ENCODE data around the gene RNF175. TPM values are rescaled to one million over a fixed set of nuclear protein-coding genes. Genes with fewer than 3 reads are reported as not detected.
A peak's percentile ranks its signal among the peaks of the same experiment; 100 is the strongest.

RNF175 gene
- total and polyA plus RNA-seq, 5 donors from 2014 or later: 2.1 to 17.3 (median 10.0) TPM

- H3K27ac Mint-ChIP-seq: peak overlapping the region; percentile 90 to 98 (median 94)
- peak overlapping the region in 2 of 4 donors; percentile 11 to 89 for H3K4me3 Mint-ChIP-seq
- H3K36me3 Mint-ChIP-seq: peaks cover 5% of the 10 kb centered on the region
- H3K4me1 Mint-ChIP-seq: peaks cover 5 to 81% (median 27%) of the 10 kb centered on the region in 4 donors
- H3K27me3 ChIP-seq (ENCODE audit: control insufficient read depth, insufficient read depth, low read length): peaks cover 18% of the 10 kb centered on the region
- no peaks in the 10 kb centered on the region for H3K36me3 ChIP-seq (ENCODE audit: control insufficient read depth, insufficient read depth, low read length)
- DNase-seq (no peak), ATAC-seq (ENCODE audit: low read depth in 2 of 2) (no peak)
- H3K9me3 ChIP-seq (ENCODE audit: control insufficient read depth in 2 of 2, low read length in 2 of 2): no peaks in the 10 kb centered on the region
- H3K27me3 Mint-ChIP-seq: peaks cover 56% of the 10 kb centered on the region
- peaks cover 15% of the 10 kb centered on the region for H3K4me1 ChIP-seq (ENCODE audit: control insufficient read depth, insufficient read depth, low read length, poor library complexity, severe bottlenecking)
- H3K27ac ChIP-seq (ENCODE audit: insufficient read depth, low read length, poor library complexity, severe bottlenecking): no peak overlapping the region
- no peak overlapping the region for H3K4me3 ChIP-seq (ENCODE audit: low read depth, low read length)
- H3K9me3 Mint-ChIP-seq: peaks cover 0 to 5% (median 0%) of the 10 kb centered on the region in 7 donors
Measured at GRCh38 chr4:153757407-153757806, 2.4 kb downstream of the RNF175 start.

- Mint-ChIP-seq H3K9me3 (peaks cover 0 to 5% (median 0%) of the 10 kb centered on the region in 7 donors), H3K27ac (peak overlapping the region; percentile 81 to 94 (median 86)), H3K27me3 (peaks cover 37% of the 10 kb centered on the region), H3K4me1 (peaks cover 5 to 64% (median 24%) of the 10 kb centered on the region in 4 donors), H3K36me3 (peaks cover 5% of the 10 kb centered on the region), H3K4me3 (peak overlapping the region; percentile 18 to 92 (median 50))
- DNase-seq (peak in 2 of 3 donors; percentile 50 to 75), ATAC-seq (ENCODE audit: low read depth in 2 of 2) (peak; percentile 64 to 73)
- peaks cover 10% of the 10 kb centered on the region for H3K27me3 ChIP-seq (ENCODE audit: control insufficient read depth, insufficient read depth, low read length)
- peaks cover 11% of the 10 kb centered on the region for H3K4me1 ChIP-seq (ENCODE audit: control insufficient read depth, insufficient read depth, low read length, poor library complexity, severe bottlenecking)
- H3K9me3 ChIP-seq (ENCODE audit: control insufficient read depth in 2 of 2, low read length in 2 of 2): no peaks in the 10 kb centered on the region
- H3K4me3 ChIP-seq (ENCODE audit: low read depth, low read length): peak overlapping the region; percentile 41
- H3K27ac ChIP-seq (ENCODE audit: insufficient read depth, low read length, poor library complexity, severe bottlenecking): peak overlapping the region; percentile 60
- no peaks in the 10 kb centered on the region for H3K36me3 ChIP-seq (ENCODE audit: control insufficient read depth, insufficient read depth, low read length)
Measured at GRCh38 chr4:153755186-153755585, 4.6 kb downstream of the RNF175 start.

GRCh38 chr4:153750197-153750817, 9.5 kb downstream of the RNF175 start:
- peaks cover 2 to 30% (median 9%) of the 10 kb centered on the region in 4 donors for H3K4me1 Mint-ChIP-seq
- ATAC-seq (ENCODE audit: low read depth in 2 of 2): peak; percentile 52 to 75
- Histone ChIP-seq H3K36me3 (ENCODE audit: control insufficient read depth, insufficient read depth, low read length) (no peaks in the 10 kb centered on the region), H3K27me3 (ENCODE audit: control insufficient read depth, insufficient read depth, low read length) (peaks cover 6% of the 10 kb centered on the region), H3K27ac (ENCODE audit: insufficient read depth, low read length, poor library complexity, severe bottlenecking) (no peak overlapping the region), H3K4me1 (ENCODE audit: control insufficient read depth, insufficient read depth, low read length, poor library complexity, severe bottlenecking) (peaks cover 8% of the 10 kb centered on the region), H3K4me3 (ENCODE audit: low read depth, low read length) (no peak overlapping the region), H3K9me3 (ENCODE audit: control insufficient read depth in 2 of 2, low read length in 2 of 2) (no peaks in the 10 kb centered on the region)
- H3K36me3 Mint-ChIP-seq: no peaks in the 10 kb centered on the region
- H3K27me3 Mint-ChIP-seq: peaks cover 14% of the 10 kb centered on the region
- H3K9me3 Mint-ChIP-seq: peaks cover 0 to 2% (median 0%) of the 10 kb centered on the region in 7 donors
- H3K27ac Mint-ChIP-seq: no peak overlapping the region
- DNase-seq: peak; percentile 22 to 81 (median 54)
- no peak overlapping the region for H3K4me3 Mint-ChIP-seq

- H3K9me3 Mint-ChIP-seq: peaks cover 0 to 1% (median 0%) of the 10 kb centered on the region in 7 donors
- H3K27ac Mint-ChIP-seq: no peak overlapping the region
Measured at GRCh38 chr4:153748378-153748777, 11.4 kb downstream of the RNF175 start.

DNA sequence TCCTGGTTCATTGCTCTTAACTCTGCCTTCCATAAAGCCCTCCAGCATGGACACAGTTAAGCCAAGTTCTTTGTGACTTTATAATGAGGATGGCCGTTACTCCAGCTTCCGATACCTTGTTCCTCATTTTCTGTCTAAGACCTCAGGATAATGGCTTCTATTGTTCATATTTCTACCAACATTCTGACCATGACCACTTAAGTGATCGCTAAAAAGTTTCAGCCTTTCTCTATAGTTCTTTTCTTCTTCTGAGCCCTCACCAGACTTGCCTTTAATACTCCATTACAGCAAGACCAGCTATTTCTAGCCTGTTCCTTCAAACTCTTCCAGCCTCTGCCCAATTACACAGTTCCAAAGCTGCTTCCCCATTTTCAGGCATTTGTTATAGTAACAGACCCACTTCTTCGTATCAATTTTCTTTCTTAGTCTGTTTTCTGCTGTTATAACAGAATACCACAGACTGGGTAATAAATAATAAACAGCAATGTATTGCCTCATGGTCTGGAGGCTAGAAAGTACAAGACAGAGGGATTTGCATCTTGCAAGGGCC, 12.3 kb downstream of the RNF175 start:
- H3K9me3 Mint-ChIP-seq: no peaks in the 10 kb centered on the region
- Histone ChIP-seq H3K4me1 (ENCODE audit: control insufficient read depth, insufficient read depth, low read length, poor library complexity, severe bottlenecking) (no peaks in the 10 kb centered on the region), H3K27ac (ENCODE audit: insufficient read depth, low read length, poor library complexity, severe bottlenecking) (no peak overlapping the region), H3K4me3 (ENCODE audit: low read depth, low read length) (no peak overlapping the region), H3K36me3 (ENCODE audit: control insufficient read depth, insufficient read depth, low read length) (no peaks in the 10 kb centered on the region), H3K9me3 (ENCODE audit: control insufficient read depth in 2 of 2, low read length in 2 of 2) (no peaks in the 10 kb centered on the region), H3K27me3 (ENCODE audit: control insufficient read depth, insufficient read depth, low read length) (peaks cover 5% of the 10 kb centered on the region)
- peaks cover 0 to 6% (median 3%) of the 10 kb centered on the region in 4 donors for H3K4me1 Mint-ChIP-seq
- peaks cover 8% of the 10 kb centered on the region for H3K27me3 Mint-ChIP-seq
- no peak overlapping the region for H3K4me3 Mint-ChIP-seq
- ATAC-seq (ENCODE audit: low read depth in 2 of 2): no peak
- no peak for DNase-seq
- H3K36me3 Mint-ChIP-seq: no peaks in the 10 kb centered on the region
- H3K27ac Mint-ChIP-seq: peak overlapping the region in 1 of 3 donors; percentile 53

More at GRCh38 chr4:153748378-153748777, 11.4 kb downstream of the RNF175 start:
- Histone ChIP-seq H3K4me1 (ENCODE audit: control insufficient read depth, insufficient read depth, low read length, poor library complexity, severe bottlenecking) (no peaks in the 10 kb centered on the region), H3K27me3 (ENCODE audit: control insufficient read depth, insufficient read depth, low read length) (peaks cover 5% of the 10 kb centered on the region), H3K27ac (ENCODE audit: insufficient read depth, low read length, poor library complexity, severe bottlenecking) (no peak overlapping the region), H3K36me3 (ENCODE audit: control insufficient read depth, insufficient read depth, low read length) (no peaks in the 10 kb centered on the region), H3K4me3 (ENCODE audit: low read depth, low read length) (no peak overlapping the region), H3K9me3 (ENCODE audit: control insufficient read depth in 2 of 2, low read length in 2 of 2) (no peaks in the 10 kb centered on the region)
- no peaks in the 10 kb centered on the region for H3K36me3 Mint-ChIP-seq
- peaks cover 8% of the 10 kb centered on the region for H3K27me3 Mint-ChIP-seq
- DNase-seq: no peak
- no peak for ATAC-seq (ENCODE audit: low read depth in 2 of 2)
- H3K4me3 Mint-ChIP-seq: no peak overlapping the region
- peaks cover 0 to 15% (median 5%) of the 10 kb centered on the region in 4 donors for H3K4me1 Mint-ChIP-seq

DNA sequence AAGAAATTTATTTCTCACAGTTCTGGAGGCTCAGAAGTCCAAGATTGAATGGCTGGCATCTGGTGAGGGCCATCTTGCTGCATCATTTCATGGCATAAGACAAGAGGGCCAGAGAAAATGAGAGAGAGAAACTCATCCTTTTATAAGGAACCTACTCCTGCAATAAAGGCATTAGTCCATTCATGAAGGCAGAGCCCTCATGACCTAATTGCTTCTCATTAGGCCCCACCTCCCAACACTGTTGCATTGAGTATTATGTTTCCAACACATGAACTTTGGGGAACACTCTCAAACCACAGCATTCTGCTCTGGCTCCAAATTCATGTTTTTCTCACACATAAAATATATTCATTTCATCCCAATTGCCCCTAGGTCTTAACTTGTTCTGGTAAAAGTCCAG, 14.2 kb downstream of the RNF175 start:
- H3K36me3 ChIP-seq (ENCODE audit: control insufficient read depth, insufficient read depth, low read length): no peaks in the 10 kb centered on the region
- Mint-ChIP-seq H3K36me3 (peaks cover 4% of the 10 kb centered on the region), H3K4me3 (no peak overlapping the region), H3K27ac (no peak overlapping the region), H3K4me1 (peaks cover 0 to 6% (median 3%) of the 10 kb centered on the region in 4 donors), H3K27me3 (peaks cover 8% of the 10 kb centered on the region), H3K9me3 (peaks cover 0 to 1% (median 0%) of the 10 kb centered on the region in 7 donors)
- DNase-seq (no peak), ATAC-seq (ENCODE audit: low read depth in 2 of 2) (no peak)
- no peaks in the 10 kb centered on the region for H3K4me1 ChIP-seq (ENCODE audit: control insufficient read depth, insufficient read depth, low read length, poor library complexity, severe bottlenecking)
- no peak overlapping the region for H3K4me3 ChIP-seq (ENCODE audit: low read depth, low read length)
- peaks cover 9% of the 10 kb centered on the region for H3K27me3 ChIP-seq (ENCODE audit: control insufficient read depth, insufficient read depth, low read length)
- H3K9me3 ChIP-seq (ENCODE audit: control insufficient read depth in 2 of 2, low read length in 2 of 2): peaks cover 0 to 3% of the 10 kb centered on the region in 2 experiments
- H3K27ac ChIP-seq (ENCODE audit: insufficient read depth, low read length, poor library complexity, severe bottlenecking): no peak overlapping the region

GRCh38 chr4:153741541-153741940, 18.3 kb downstream of the RNF175 start:
- H3K4me1 ChIP-seq (ENCODE audit: control insufficient read depth, insufficient read depth, low read length, poor library complexity, severe bottlenecking): no peaks in the 10 kb centered on the region
- peaks cover 0 to 5% of the 10 kb centered on the region in 2 experiments for H3K9me3 ChIP-seq (ENCODE audit: control insufficient read depth in 2 of 2, low read length in 2 of 2)
- no peak for ATAC-seq (ENCODE audit: low read depth in 2 of 2)
- no peak overlapping the region for H3K4me3 Mint-ChIP-seq
- peaks cover 5% of the 10 kb centered on the region for H3K27me3 Mint-ChIP-seq
- no peak for DNase-seq
- H3K27ac ChIP-seq (ENCODE audit: insufficient read depth, low read length, poor library complexity, severe bottlenecking): no peak overlapping the region
- peaks cover 6% of the 10 kb centered on the region for H3K27me3 ChIP-seq (ENCODE audit: control insufficient read depth, insufficient read depth, low read length)
- H3K36me3 ChIP-seq (ENCODE audit: control insufficient read depth, insufficient read depth, low read length): no peaks in the 10 kb centered on the region
- H3K9me3 Mint-ChIP-seq: peaks cover 0 to 5% (median 3%) of the 10 kb centered on the region in 7 donors
- H3K4me3 ChIP-seq (ENCODE audit: low read depth, low read length): no peak overlapping the region
- H3K4me1 Mint-ChIP-seq: peaks cover 0 to 1% (median 0%) of the 10 kb centered on the region in 4 donors
- H3K36me3 Mint-ChIP-seq: peaks cover 5% of the 10 kb centered on the region
- no peak overlapping the region for H3K27ac Mint-ChIP-seq
